GM21528 (cell line): ENCODE results near the gene VMAC.

Experiments used
- ATAC-seq: cut with Tn5 transposase; IDR thresholded peaks from one replicate; pipeline ENCODE4 v1.9.1; 2021; ENCODE audit warnings: mild to moderate bottlenecking, moderate library complexity; ENCODE audit not compliant: unreplicated experiment, low FRiP score

VMAC gene

DNA sequence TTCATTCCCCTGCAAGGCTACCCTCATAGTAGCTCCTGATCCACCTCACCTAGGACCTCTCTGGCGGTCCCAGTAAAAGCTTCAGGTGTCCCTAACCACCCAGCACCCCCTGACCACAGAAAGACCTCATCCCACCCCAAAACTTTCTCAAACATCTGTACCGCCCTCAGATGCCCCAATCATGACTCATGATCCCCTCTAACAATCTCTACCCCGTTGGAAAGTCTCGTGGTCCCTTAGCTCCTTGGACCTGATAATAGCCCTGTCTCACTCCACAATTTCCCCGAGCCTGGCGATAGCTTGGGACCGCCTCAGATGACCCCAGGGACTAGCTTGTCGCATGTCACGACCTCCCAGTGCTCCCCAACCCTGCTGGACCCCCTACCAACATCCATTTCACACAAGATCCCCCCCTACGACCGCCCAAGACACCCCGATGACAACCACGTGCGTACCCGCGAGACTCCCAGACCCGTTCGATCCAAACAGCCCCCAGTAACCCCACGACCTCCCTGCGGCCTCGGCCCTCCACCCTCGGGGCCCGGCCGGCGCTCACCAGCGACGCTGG is 1.5 kb upstream of the VMAC start:
- no peak for ATAC-seq

DNA sequence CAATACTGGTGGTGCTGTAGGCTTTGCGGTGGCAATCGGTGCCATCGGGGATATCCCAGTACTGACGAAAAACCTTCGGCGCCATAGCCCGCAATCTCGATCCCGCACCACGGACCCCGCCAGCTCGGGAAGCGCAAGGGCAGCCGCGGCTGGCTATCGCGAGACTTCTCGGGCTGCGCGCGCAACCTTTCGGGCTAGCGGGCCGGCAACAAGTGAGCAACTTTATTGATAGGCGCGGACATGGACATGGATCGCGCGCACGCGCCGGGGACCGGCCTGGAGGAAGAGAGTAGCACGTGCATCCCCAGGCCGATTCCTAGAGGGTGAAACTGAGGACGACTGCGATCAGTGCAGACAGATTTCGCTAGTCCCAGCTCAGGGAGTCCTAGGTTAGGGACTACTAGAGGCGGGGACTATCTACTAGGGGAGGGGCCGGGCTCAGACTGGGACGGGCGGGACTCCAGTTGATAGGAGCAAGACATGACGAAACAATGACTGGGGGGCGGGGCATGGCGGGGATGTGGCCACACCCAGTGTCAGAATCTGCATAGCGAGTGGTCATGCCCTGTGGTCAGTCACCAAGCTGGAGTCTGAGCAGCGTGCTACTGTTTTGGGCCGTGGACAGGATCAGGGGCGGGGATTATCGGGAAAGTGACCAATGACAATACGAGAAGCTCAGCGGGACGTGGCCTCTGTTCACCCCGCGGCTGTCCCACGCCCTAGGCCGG is 884 bp upstream of the VMAC start, which contains the start of gene NDUFA11:
TSS of gene NDUFA11 (minus strand) at position 167 of the 728 bp plus-strand sequence. CDS start at position 85, 82 bp downstream.
- peak; percentile 39 for ATAC-seq

DNA sequence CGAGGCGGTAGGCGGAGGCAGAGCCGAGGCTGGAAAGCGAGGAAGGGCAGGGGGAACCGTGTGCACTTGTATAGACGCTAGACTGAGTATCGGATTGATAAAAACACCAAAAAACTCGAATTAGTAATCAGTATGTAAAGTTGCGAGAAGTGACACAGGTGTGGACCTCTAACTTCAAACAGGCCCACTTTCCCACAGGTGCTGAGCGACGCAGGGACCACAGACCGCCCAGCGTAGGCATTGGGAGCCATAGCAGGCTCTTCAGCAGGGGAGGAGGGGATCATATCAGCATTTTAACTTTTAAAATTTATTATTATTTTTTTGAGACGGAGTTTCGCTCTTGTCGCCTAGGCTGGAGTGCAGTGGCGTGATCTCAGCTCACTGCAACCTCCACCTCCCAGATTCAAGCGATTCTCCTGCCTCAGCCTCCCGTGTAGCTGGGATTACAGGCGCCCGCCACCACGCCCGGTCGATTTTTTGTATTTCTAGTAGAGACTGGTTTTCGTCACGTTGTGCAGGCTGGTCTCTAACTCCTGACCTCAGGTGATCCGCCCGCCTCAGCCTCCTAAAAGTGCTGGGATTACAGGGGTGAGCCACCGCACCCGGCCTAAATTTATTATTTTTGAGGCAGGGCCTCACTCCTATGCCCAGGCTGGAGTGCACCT is 574 bp downstream of the VMAC start:
- no peak for ATAC-seq

DNA sequence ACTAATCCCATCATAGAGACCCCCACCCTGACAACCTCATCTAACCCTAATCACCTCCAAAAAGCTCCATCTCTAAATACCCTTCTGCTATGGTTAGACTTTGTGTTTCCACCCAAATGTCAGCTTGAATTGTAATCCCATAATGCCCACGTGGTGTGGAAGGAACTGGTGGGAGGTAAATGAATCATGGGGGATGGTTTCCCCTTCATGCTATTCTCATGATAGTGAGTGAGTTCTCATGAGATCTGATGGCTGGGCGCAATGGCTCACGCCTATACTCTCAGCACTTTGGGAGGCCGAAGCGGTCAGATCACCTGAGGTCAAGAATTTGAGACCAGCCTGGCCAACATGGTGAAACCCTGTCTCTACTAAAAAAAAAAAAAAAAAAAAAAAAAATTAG is 2.6 kb downstream of the VMAC start:
- no peak for ATAC-seq

DNA sequence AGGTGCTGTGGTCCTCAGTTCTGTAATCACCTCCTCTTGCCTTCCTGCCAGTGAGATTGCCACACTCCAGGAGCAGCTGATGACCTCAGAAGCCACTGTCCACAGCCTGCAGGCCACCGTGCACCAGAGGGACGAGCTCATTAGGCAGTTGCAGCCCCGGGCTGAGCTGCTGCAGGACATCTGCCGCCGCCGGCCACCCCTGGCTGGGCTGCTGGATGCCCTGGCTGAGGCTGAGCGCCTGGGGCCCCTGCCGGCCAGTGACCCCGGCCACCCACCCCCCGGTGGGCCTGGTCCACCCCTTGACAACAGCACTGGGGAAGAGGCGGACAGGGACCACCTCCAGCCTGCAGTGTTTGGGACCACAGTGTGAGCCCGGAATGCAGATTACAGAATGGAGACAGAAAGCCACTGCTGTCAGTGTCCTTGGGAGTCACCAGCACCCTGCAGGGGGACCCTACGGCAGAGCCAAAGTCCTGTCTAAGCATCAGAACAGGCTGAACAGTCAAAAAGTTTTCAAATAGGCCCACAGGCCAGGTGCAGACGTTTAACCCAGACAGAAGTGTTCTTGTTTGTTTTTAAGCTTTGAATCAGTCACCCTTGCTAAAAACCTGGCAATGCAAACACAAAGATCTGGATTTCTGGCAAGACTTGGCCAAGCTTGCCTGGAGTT is 4.2 kb downstream of the VMAC start:
- no peak for ATAC-seq

DNA sequence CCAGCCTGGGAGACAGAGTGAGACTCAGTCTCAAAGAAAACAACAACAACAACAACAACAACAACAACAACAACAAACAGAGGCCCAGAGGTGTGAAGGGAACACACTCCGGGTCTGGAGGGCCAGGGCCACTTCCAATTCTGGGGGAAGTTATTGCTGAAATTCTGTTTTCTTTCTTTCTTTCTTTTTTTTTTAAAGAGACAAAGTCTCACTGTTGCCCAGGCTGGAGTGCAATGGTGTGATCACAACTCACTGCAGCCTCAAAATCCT is 5.9 kb downstream of the VMAC start:
- no peak for ATAC-seq

DNA sequence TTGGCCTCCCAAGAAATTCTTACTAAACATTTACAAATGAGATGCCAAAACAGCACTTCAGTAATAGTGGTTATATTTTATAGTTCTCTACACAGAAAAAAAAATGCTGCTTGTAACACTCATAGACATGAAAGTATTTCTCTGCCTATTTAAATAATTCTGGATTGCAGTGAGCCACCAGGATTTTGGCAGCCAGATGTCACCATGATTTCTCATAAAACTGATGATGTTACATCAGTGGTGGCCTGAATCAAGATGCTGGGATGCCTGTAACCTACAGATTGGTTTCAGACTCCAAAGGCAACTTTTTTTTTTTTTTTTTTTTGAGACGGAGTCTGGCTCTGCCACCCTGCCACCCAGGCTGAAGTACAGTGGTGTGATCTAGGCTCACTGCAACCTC is 6.7 kb downstream of the VMAC start:
- no peak for ATAC-seq

DNA sequence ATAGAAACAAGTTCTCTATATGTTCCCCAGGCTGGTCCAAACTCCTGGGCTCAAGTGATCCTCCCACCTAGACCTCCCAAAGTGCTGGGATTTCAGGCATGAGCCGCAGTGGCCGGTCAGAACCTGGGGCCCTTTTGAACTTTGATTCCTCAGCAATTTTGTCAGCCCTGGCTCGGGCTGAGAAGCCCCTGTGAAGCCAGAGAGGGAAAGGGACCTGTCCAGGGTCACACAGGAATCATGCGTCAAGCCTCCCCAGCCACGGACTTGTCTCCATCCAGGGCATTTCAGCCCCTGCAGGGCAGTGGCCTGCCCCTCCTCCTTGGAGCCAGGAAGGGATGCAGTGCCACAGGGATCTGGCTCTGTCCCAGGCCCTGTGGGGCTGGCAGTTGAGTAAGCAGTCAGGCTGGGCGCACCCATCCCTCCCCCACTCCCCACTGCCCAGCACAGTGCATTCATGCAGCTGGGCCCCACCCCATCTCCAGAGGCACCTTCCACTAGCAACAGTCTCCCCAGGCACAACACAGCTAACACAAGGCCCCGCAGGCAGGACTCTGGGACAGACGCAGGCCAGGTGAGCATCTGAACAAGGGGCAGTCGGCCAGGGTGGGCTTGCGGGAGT is 9.2 kb downstream of the VMAC start, which contains the start of gene CAPS:
TSS of gene CAPS (plus strand) at position 516 of the 619 bp plus-strand sequence. CDS start 153 bp downstream, outside the sequence.
- ATAC-seq: no peak

DNA sequence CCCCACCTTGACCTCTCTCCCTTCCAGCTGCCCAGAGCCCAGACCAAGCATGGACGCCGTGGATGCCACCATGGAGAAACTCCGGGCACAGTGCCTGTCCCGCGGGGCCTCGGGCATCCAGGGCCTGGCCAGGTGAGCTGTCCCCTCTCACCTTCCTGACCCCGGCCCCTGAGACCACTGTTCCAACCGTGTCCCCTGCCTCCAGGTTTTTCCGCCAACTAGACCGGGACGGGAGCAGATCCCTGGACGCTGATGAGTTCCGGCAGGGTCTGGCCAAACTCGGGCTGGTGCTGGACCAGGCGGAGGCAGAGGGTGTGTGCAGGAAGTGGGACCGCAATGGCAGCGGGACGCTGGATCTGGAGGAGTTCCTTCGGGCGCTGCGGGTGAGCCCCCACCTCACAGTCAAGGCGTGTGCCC is 9.7 kb downstream of the VMAC start:
- no peak for ATAC-seq

DNA sequence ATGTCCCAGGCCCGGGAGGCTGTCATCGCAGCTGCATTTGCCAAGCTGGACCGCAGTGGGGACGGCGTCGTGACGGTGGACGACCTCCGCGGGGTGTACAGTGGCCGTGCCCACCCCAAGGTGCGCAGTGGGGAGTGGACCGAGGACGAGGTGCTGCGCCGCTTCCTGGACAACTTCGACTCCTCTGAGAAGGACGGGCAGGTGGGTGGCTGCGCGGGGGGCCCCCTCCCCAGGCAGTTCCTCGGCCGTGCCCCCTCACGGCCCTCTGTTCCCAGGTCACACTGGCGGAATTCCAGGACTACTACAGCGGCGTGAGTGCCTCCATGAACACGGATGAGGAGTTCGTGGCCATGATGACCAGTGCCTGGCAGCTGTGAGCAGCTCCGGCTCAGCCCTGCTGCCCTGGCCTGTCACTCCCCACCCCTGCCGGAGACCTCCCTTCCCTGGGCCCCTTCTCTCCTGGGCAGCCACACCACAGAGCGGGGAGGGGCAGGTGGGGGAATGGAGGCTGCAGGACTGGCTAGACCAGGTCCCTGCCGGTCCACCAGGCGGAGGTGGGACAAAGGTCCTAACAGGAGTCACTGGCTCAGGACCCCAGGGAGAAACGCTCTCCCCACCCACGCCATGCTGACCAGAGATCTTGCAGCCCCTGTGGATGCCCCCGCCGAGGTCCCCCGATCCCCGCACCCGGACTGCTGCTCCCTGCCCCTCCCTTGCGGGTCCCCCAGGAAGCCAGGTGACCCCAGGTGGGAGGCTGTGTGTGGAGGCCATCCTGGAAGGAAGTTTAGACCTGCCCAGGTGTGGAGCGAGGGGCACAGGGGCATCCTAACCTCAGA is 10.5 kb downstream of the VMAC start:
- no peak for ATAC-seq

DNA sequence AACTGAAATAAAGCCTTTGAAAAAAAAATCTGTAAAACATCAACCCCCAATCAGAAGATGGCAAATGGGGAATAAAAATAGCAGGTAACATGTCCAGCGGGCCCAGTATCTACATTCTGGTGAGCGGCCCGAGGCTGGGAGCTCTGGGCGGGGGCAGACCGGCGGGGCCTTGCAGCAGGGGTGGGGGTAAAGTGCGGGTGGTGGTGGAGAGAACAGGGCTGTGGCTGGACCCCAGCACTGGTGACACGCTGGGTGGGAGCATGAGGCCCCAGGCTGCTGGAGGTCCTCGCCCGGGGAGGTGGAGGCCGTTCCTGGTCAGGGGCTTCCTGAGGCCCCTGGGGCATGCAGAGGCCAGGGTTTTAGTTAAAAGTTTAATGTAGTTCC is 11.1 kb downstream of the VMAC start:
- ATAC-seq: no peak

DNA sequence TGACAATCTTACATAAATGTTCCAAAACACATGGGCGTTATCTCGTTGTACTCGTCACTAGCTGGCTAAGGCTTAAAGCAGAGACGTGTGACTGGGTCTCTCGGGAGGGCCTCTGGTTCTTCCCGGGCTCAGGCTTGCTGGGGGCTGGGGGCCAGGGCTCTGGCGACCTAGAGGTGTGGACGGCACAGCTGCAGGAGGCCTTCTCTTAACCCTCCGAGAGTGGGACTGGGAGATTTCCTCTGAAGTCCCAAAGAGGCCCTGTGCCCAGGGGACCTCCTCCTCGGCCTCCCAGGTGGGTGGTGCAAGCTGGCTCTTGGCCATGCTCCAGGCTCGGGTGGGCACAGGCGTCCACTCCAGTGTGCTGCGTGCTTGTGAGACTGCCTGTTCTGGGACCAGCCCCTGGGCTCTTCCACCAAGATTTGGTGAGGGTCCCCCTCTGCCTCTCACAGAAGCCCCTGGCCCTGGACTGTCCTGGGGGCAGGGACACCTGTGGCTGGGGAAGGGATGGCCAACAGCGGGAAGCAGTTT is 11.6 kb downstream of the VMAC start:
- no peak for ATAC-seq

DNA sequence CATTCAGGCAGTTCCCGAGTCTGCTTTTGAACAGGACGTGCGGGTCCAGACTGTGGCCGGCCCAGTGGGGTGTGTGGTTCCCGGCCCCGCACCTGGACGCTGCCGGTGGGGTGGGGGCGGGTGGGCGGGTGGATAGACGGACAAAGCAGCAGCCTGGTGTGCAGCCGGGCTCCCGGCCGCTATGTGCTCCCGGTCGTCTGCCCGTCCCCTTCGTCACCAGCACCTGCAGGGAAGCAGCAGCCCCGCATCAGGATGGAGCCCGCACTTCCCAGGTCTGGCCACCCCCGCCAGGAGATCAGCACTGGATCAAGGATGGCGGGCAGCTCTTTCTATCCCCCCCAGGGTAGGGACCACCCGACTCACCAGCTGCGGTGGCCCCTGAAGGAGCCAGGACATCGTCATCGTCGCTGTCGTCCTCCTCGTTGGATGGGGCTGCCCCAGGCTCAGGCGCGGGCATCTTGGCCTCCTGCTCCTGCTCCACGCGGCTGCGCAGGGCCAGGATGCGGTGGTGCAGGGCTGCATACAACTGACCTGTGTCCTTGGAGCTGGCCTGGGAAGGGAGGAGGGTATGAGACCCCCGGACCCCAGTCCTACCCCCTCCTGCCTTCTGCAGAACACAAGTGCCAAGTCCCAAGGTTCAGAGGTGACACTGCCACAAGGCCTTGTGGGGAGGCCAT is 12.9 kb downstream of the VMAC start:
- no peak for ATAC-seq

DNA sequence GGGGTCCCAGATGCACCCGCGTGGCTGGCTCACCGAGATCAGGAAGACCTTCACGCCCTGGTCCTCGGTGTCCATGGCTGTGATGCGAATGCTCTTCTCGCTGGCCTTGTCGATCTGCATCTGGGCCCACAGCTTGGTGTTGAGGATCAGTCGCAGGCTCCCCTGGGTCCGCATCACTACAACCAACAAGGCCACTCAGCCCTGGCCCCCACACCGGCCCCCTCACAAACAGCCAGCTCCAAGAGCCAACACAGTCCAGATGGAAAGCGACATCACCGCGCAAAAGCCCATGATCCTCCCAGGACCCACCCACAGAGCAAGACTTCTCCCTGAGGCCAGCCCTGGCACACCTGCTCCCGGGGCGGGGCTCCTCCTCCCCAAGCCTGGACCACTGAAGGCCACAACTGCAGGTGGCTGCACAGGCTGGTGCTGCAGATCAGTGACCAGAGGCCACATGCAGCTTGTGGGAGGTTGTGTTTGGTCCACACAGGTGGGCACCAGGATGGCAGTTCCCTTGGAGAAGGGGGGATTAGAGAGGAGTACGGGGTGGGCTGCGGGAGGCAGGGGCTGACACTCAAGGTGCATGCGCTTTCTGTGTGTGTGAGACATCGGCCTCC is 13.9 kb downstream of the VMAC start:
- no peak for ATAC-seq

DNA sequence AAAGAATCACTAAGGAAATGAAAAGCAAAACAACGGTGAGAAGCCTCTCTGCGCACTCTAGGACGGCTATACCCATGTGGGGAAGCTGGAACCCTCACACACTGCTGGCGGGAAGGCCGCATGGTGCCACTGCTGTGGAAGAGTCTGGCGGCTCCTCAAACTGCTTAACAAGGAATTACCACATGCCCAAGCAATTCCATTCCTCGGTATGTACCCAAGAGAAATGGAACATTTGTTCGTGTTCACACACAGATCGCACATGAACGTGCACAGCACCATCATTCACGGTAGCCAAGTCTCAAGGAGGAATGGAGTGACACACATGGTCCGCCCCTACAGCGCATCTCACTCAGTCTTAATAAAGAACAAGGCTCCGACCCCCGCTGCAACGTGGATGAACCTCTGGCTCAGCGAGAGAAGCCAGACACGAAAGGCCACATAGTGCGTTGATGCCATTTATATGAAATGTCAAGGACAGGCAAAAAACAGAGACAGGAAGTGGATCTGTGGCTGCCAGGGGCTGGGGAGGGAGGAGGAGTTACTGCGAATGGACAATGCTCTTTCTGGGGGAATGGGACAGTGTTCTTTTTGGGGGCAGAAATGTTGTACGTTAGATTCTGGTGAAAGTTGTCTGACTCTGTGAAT is 17.0 kb downstream of the VMAC start:
- ATAC-seq: no peak

DNA sequence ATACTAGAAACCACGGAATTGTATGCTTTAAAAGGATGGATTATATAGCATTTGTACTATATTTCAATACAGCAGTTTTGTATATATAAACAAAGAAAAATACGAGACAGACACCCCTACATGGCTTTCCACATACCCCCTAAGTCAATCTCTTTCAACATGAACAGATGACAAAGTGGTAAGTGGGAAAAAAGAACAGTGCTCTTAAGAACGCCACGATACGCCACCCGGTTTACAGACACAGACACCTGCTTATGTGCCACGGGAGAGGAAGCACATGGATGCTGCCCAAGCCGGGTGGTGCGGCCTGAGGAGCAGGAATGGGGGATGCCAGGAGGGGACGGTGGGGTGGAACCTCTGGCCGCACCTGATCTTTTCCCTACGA is 17.5 kb downstream of the VMAC start:
- ATAC-seq: no peak

DNA sequence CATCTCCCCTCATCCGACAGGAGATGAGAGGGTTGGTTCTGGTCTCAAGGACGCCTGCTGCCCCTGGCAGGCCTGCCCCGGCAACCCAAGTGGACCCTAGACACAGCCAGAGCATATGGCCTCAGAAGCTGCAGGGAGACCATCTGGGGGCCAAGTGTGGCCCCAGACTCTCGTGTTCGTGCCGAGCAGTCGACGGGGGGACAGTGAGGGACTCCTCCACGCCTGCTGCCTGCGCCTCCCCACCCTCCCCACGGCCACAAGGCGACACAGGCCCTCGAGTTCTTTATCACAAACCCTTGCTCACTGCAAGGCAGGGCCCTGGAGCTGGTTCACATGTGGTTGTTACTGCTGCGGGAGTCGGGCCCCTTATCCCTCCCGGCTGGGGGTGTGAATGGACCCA is 18.7 kb downstream of the VMAC start:
- ATAC-seq: no peak

DNA sequence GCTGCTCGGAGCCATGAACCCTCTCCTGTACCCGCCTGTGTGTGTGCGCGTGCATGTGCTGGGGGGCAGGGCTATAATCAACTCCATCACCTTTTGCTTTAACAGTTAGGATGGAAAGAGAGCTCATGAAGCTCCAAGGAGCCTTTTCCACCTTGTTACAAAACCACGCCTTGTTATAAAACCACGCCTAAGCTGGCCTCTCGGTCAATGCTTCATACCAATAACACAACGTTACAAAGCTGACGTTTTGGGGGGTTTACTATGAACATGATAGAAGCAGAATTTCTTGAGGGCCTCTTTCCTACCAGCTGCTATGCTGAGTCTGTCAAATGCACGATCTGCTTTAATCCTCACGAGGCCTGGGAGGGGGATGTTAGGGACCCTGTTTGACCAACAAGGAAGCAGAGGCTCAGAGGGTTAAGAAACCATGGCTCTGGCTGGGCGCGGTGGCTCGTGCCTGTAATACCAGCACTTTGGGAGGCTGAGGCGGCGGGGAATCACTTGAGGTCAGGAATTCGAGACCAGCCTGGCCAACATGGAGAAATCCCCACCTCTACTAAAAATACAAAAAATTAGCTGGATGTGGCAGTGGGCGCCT is 21.3 kb downstream of the VMAC start:
- no peak for ATAC-seq
